GM23338 (cell line): Measurements from ENCODE around the gene U2SURP.

ENCODE experiments used
- CREB1 ChIP-seq: fragments of 250-450 bp; sonication (Bioruptor Pico); IDR thresholded peaks from 2 replicates; pipeline ENCODE4 v1.5.0; 2020; ENCODE audit warnings: low read depth, mild to moderate bottlenecking, moderate library complexity
- CTCF ChIP-seq, 2 experiments: fragments of 200-600 bp in 1 of 2; sonication (generic) in 1 of 2; conservative IDR thresholded peaks; 2 replicates each; pipeline versions ENCODE4 v1.5.1 to v1.6.1; 2016 to 2017; ENCODE audit warnings: antibody characterized with exemption in 2 of 2, low read depth in 2 of 2, mild to moderate bottlenecking in 2 of 2, moderate library complexity in 1 of 2
- ETS1 ChIP-seq: IDR thresholded peaks from 2 replicates; pipeline ENCODE4 v1.6.1; 2016; ENCODE audit warnings: antibody characterized with exemption
- EZH2 ChIP-seq: fragments of 200-600 bp; sonication (generic); IDR thresholded peaks from one replicate; pipeline ENCODE4 v1.8.0; 2017; ENCODE audit warnings: antibody characterized with exemption, mild to moderate bottlenecking, low read depth; ENCODE audit not compliant: unreplicated experiment
- EZH2phosphoT487 ChIP-seq: fragments of 200-600 bp; sonication (generic); IDR thresholded peaks from one replicate; pipeline ENCODE4 v1.8.1; 2018; ENCODE audit warnings: antibody characterized with exemption; ENCODE audit not compliant: unreplicated experiment
- JUNB ChIP-seq: IDR thresholded peaks from one replicate; pipeline ENCODE4 v1.6.1; 2016; ENCODE audit warnings: antibody characterized with exemption; ENCODE audit not compliant: unreplicated experiment
- NANOG ChIP-seq: IDR thresholded peaks from 2 replicates; pipeline ENCODE4 v1.6.1; 2016; ENCODE audit warnings: antibody characterized with exemption, borderline replicate concordance
- POLR2AphosphoS5 ChIP-seq: IDR thresholded peaks from 2 replicates; pipeline ENCODE4 v1.6.1; 2016; ENCODE audit warnings: antibody characterized with exemption, low read depth
- REST ChIP-seq: IDR thresholded peaks from one replicate; pipeline ENCODE4 v1.6.1; 2018; ENCODE audit warnings: antibody characterized with exemption; ENCODE audit not compliant: unreplicated experiment
- STAT1 ChIP-seq: IDR thresholded peaks from one replicate; pipeline ENCODE4 v1.6.1; 2016; ENCODE audit warnings: antibody characterized with exemption; ENCODE audit not compliant: unreplicated experiment
- ZNF114 ChIP-seq: fragments of 250-450 bp; sonication (Bioruptor Pico); IDR thresholded peaks from 2 replicates; pipeline ENCODE4 v1.5.0; 2020; ENCODE audit warnings: mild to moderate bottlenecking, moderate library complexity
- ZNF462 ChIP-seq: fragments of 250-450 bp; sonication (Bioruptor Pico); IDR thresholded peaks from 2 replicates; pipeline ENCODE4 v1.5.0; 2020; ENCODE audit warnings: mild to moderate bottlenecking, moderate library complexity

- TF ChIP-seq CTCF (conservative IDR thresholded peaks at IDR 0.05; ENCODE audit: low read depth in 2 of 2) (no peak), JUNB (no peak), EZH2phosphoT487 (no peak), POLR2AphosphoS5 (no peak), ZNF114 (CRISPR knock-in tag) (no peak), CREB1 (CRISPR knock-in tag) (no peak), REST (no peak), ETS1 (no peak), EZH2 (no peak), STAT1 (no peak), NANOG (no peak), ZNF462 (CRISPR knock-in tag) (no peak)
These were observed 90.8 kb downstream of the U2SURP start for GRCh38 chr3:143092191-143092590.
